Loucy (cell line): ENCODE measurements around the gene CSNK1G2.

Experiments used
- H2AFZ ChIP-seq: fragments of 200-600 bp; sonication (generic); 2 replicates; pipeline ENCODE4 v1.6.0; 2016; ENCODE audit warnings: antibody characterized with exemption, mild to moderate bottlenecking, low read length, moderate library complexity
- H3F3A ChIP-seq: fragments of 200-600 bp; 2 replicates; pipeline ENCODE4 v1.6.0; 2016; ENCODE audit warnings: antibody characterized with exemption, low read depth, mild to moderate bottlenecking
- H3K27me3 ChIP-seq: fragments of 200-600 bp; sonication (generic); 2 replicates; pipeline ENCODE4 v1.6.1; 2014; ENCODE audit warnings: low read length, mild to moderate bottlenecking; ENCODE audit not compliant: insufficient read depth, poor library complexity, severe bottlenecking
- H3K36me3 ChIP-seq: fragments of 200-600 bp; sonication (generic); 2 replicates; pipeline ENCODE4 v1.6.1; 2016; ENCODE audit warnings: low read length; ENCODE audit not compliant: insufficient read depth
- H3K4me1 ChIP-seq: fragments of 200-600 bp; sonication (generic); 2 replicates; pipeline ENCODE4 v1.5.1; 2014; ENCODE audit warnings: low read length, mild to moderate bottlenecking; ENCODE audit not compliant: insufficient read depth, poor library complexity, severe bottlenecking
- H3K4me2 ChIP-seq: fragments of 200-600 bp; sonication (generic); 2 replicates; pipeline ENCODE4 v1.6.0; 2014; ENCODE audit warnings: antibody characterized with exemption, low read length, low read depth, mild to moderate bottlenecking; ENCODE audit not compliant: poor library complexity, severe bottlenecking
- H3K4me3 ChIP-seq: fragments of 200-600 bp; sonication (generic); 2 replicates; pipeline ENCODE4 v1.5.1; 2014; ENCODE audit warnings: low read length, mild to moderate bottlenecking, mixed read lengths; ENCODE audit not compliant: poor library complexity, severe bottlenecking
- H3K79me2 ChIP-seq: fragments of 200-600 bp; sonication (generic); 2 replicates; pipeline ENCODE4 v1.6.1; 2014; ENCODE audit warnings: low read length; ENCODE audit not compliant: insufficient read depth
- H3K9ac ChIP-seq: fragments of 200-600 bp; sonication (generic); 2 replicates; pipeline ENCODE4 v1.6.0; 2014; ENCODE audit warnings: mild to moderate bottlenecking, low read depth, low read length, moderate library complexity; ENCODE audit not compliant: poor library complexity, severe bottlenecking
- H3K9me2 ChIP-seq: fragments of 200-600 bp; sonication (generic); replicated peaks from 2 replicates; pipeline ENCODE4 v1.6.1; 2016; ENCODE audit warnings: low read depth, low read length, mixed read lengths
- H3K9me3 ChIP-seq: fragments of 200-600 bp; sonication (generic); 2 replicates; pipeline ENCODE4 v1.6.1; 2014; ENCODE audit warnings: mild to moderate bottlenecking, antibody characterized with exemption, low read length, low read depth; ENCODE audit not compliant: insufficient read depth
- H4K20me1 ChIP-seq: fragments of 200-600 bp; sonication (generic); 2 replicates; pipeline ENCODE4 v1.6.0; 2014; ENCODE audit warnings: antibody characterized with exemption, low read length, mild to moderate bottlenecking; ENCODE audit not compliant: insufficient read depth, poor library complexity, severe bottlenecking
- CTCF ChIP-seq: fragments of 200-600 bp; sonication (generic); conservative IDR thresholded peaks from 2 replicates; pipeline ENCODE4 v1.5.1; 2014; ENCODE audit warnings: mild to moderate bottlenecking, antibody characterized with exemption, low read length
- EZH2phosphoT487 ChIP-seq: fragments of 200-600 bp; IDR thresholded peaks from 2 replicates; pipeline ENCODE4 v1.6.1; 2018; ENCODE audit warnings: antibody characterized with exemption, mild to moderate bottlenecking, moderate library complexity, borderline replicate concordance

The CSNK1G2 gene

GRCh38 chr19:1956868-1957492 is 16.0 kb downstream of the CSNK1G2 start:
- no peaks in the 10 kb centered on the region for H3K9me2 ChIP-seq
- H2AFZ ChIP-seq, result no peak overlapping the region
- H3K79me2 ChIP-seq, result peaks cover 91% of the 10 kb centered on the region
- peaks cover 12% of the 10 kb centered on the region; the same call in 1 of the 2 replicates for H3K36me3 ChIP-seq
- H3K9me3 ChIP-seq, result no peaks in the 10 kb centered on the region
- no peaks in the 10 kb centered on the region for H3F3A ChIP-seq
- H3K4me3 ChIP-seq, result no peak overlapping the region
- TF ChIP-seq CTCF (no peak), EZH2phosphoT487 (no peak)
- no peaks in the 10 kb centered on the region for H3K4me1 ChIP-seq
- no peak overlapping the region for H3K4me2 ChIP-seq
- H3K27me3 ChIP-seq, result no peaks in the 10 kb centered on the region
- no peak overlapping the region for H3K9ac ChIP-seq
- peaks cover 53% of the 10 kb centered on the region for H4K20me1 ChIP-seq

GRCh38 chr19:1957562-1958248 is 16.7 kb downstream of the CSNK1G2 start:
- Histone ChIP-seq H2AFZ (no peak overlapping the region), H3K79me2 (peaks cover 84% of the 10 kb centered on the region), H4K20me1 (peaks cover 53% of the 10 kb centered on the region), H3K27me3 (no peaks in the 10 kb centered on the region), H3K4me3 (no peak overlapping the region), H3K9ac (no peak overlapping the region), H3K4me1 (no peaks in the 10 kb centered on the region), H3K36me3 (peaks cover 7% of the 10 kb centered on the region; the same call in 1 of the 2 replicates), H3K9me2 (no peaks in the 10 kb centered on the region), H3F3A (no peaks in the 10 kb centered on the region), H3K4me2 (no peak overlapping the region), H3K9me3 (no peaks in the 10 kb centered on the region)
- no peak for TF ChIP-seq EZH2phosphoT487
- no peak for TF ChIP-seq CTCF

GRCh38 chr19:1959928-1960589 is 19.1 kb downstream of the CSNK1G2 start:
- no peak for TF ChIP-seq EZH2phosphoT487
- no peak for TF ChIP-seq CTCF
- no peak overlapping the region for H3K9ac ChIP-seq
- H3K4me3 ChIP-seq, result no peak overlapping the region
- H2AFZ ChIP-seq, result no peak overlapping the region
- no peak overlapping the region for H3K4me2 ChIP-seq
- no peaks in the 10 kb centered on the region for H3F3A ChIP-seq
- peaks cover 65% of the 10 kb centered on the region; the same call in 1 of the 2 replicates for H3K79me2 ChIP-seq
- H3K4me1 ChIP-seq, result no peaks in the 10 kb centered on the region
- H4K20me1 ChIP-seq, result peaks cover 36% of the 10 kb centered on the region
- H3K27me3 ChIP-seq, result no peaks in the 10 kb centered on the region
- H3K9me3 ChIP-seq, result no peaks in the 10 kb centered on the region
- H3K9me2 ChIP-seq, result no peaks in the 10 kb centered on the region
- H3K36me3 ChIP-seq, result peaks cover 12% of the 10 kb centered on the region; the same call in 1 of the 2 replicates
